NT2/D1 (cell line): ENCODE results near the gene ZNF202.

Source experiments
- SUZ12 ChIP-seq: IDR thresholded peaks from 2 replicates; pipeline ENCODE4 v1.6.1; 2011; ENCODE audit not compliant: insufficient read length, insufficient read depth; ENCODE audit errors: extremely low read depth
- YY1 ChIP-seq: IDR thresholded peaks from 2 replicates; pipeline ENCODE4 v1.6.1; 2011; ENCODE audit not compliant: insufficient read length, insufficient read depth
- ZNF274 ChIP-seq: IDR thresholded peaks from 2 replicates; pipeline ENCODE4 v1.6.1; 2011; ENCODE audit warnings: mild to moderate bottlenecking, low read depth, low read length

- TF ChIP-seq YY1 (no peak), ZNF274 (no peak), SUZ12 (no peak)
Observed at GRCh38 chr11:123783536-123783935, 42.1 kb upstream of the ZNF202 start.
